GM12892 (cell line): ENCODE measurements around the gene PLXNB3.
"Not testable (repeated sequence)": the region's sequence is repeated elsewhere in the genome, so short reads cannot be mapped to it uniquely, and the experiment has no call there.

Source experiments
- DNase-seq: peaks from one replicate; pipeline ENCODE4 v3.0.0; 2011; ENCODE audit not compliant: insufficient read length
- FAIRE-seq: peaks from 2 replicates; lab custom pipeline; 2011; peaks lifted over from hg19 to GRCh38; lab: Jason Lieb, UNC
- POLR2A ChIP-seq: IDR thresholded peaks from 2 replicates; pipeline ENCODE4 v1.6.1; 2011; ENCODE audit warnings: low read depth, low read length, control low read depth
- POLR2AphosphoS5 ChIP-seq: IDR thresholded peaks from 2 replicates; pipeline ENCODE4 v1.6.1; 2011; ENCODE audit warnings: low read depth, low read length, control low read depth
- TAF1 ChIP-seq: IDR thresholded peaks from 2 replicates; pipeline ENCODE4 v1.6.1; 2011; ENCODE audit warnings: low read depth, mild to moderate bottlenecking, control low read depth, low read length, borderline replicate concordance

The PLXNB3 gene

GRCh38 chrX:153734871-153735270, 29.2 kb upstream of the PLXNB3 start:
- DNase-seq (no peak), FAIRE-seq (no peak)
- TF ChIP-seq POLR2AphosphoS5 (no peak), TAF1 (no peak)

DNA sequence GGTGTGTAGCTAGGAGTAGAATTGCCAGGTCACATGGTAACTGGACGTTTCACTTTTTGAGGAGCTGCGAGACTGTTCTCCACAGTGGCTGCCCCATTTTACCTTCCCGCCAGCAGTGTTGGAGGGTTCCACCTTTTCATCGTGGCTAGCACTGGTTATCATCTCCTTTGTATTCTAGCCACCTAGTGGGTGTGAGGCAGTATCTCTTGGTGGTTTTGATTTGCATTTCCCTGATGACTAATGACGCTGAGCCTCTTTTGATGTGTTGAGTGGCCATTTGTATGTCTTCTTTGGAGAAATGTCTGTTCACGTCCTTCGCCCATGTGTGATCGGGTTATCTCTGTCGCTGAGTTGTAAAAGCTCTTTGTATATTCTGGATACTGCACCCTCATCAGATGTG, 28.8 kb upstream of the PLXNB3 start:
- TF ChIP-seq POLR2AphosphoS5 (no peak), TAF1 (no peak), POLR2A (no peak)
- DNase-seq = no peak
- FAIRE-seq = no peak

GRCh38 chrX:153736071-153736820, 27.8 kb upstream of the PLXNB3 start:
- TF ChIP-seq POLR2AphosphoS5 (no peak), TAF1 (no peak), POLR2A (no peak)
- no peak for FAIRE-seq
- DNase-seq = no peak

DNA sequence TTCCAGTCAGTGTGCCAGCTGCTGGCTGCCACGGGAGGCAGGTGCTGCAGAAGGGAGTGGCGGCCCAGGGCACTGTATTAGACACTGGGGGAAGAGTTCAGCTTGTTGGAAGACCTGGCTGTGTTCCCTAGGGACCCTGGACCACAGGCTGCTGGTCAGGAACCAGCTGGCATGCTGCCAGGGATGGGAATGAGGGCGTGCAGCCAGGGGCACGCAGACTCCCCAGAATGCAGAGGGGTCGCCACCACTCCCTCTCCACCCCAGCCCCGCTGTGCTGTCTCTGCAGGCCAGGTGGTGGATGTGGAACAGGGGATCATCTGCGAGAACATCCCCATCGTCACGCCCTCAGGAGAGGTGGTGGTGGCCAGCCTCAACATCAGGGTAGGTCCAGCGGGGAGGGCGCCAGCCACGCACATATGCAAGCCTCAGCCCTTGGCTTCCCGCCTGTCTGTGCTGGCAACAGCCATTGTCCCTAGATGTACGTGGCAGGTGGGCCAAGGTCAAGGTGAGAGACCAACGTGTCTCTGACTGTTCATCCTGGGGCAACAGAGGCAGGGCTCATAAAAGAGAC, 27.1 kb upstream of the PLXNB3 start:
- FAIRE-seq = no peak

GRCh38 chrX:153738056-153738605, 25.9 kb upstream of the PLXNB3 start:
- no peak for TF ChIP-seq POLR2A
- DNase-seq (no peak), FAIRE-seq (no peak)

More for the DNA sequence above, 27.1 kb upstream of the PLXNB3 start:
- DNase-seq = no peak
- TF ChIP-seq POLR2A = no peak
- TF ChIP-seq TAF1 = no peak

GRCh38 chrX:153739754-153740486, 24.1 kb upstream of the PLXNB3 start:
- no peak for DNase-seq
- no peak for TF ChIP-seq POLR2AphosphoS5
- no peak for TF ChIP-seq TAF1
- TF ChIP-seq POLR2A = no peak
- FAIRE-seq = no peak

DNA sequence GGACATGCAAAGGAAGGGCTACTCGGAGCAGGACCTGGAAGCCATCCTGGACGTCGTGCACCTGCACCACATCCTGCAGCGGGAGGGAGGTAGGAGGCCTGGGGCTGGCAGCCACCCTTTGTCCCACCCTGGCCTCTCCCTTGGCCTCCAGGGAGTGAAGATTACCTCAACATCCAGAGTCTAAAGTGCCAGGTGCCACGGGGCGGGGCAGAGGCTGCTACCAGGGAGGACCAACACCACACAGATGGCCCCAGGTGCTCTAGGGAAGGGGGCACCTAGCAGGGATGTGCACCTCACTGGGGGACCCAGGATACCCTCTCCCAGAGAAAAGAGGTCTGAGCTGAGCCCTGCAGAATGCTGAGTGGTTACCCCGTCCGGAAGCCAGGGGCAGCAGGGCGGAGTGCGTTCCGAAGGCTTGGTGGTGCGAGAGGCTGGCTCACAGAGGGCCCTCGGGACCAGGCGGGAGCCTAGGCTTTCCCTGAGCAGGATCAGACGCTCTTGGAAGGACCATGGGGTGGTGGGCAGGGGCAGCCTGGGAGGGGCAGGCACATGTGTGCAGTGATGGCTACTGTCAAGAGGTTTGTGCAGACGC, 23.3 kb upstream of the PLXNB3 start:
- TF ChIP-seq POLR2A = no peak
- no peak for TF ChIP-seq TAF1
- no peak for TF ChIP-seq POLR2AphosphoS5
- FAIRE-seq (no peak), DNase-seq (no peak)

DNA sequence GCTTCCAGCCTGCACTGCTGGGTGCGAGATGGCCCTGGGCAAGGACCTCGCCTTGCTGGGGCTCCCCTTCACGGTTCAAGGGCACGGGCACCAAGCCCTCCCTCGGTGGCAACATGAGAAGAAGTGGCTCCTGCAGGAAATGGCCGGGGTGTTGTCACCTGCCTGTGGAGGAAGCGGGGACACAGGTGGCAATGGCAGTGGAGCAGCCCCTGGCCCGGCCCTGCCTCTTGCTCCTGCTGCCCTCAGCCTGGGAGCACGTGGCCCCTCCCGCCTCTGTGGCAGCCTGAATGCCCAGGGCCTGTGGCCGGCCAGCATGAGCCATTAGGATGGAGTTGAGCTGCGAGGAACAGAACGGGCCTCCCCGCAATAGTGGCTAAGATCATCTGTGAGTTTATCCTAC, 22.6 kb upstream of the PLXNB3 start:
- TF ChIP-seq TAF1 (no peak), POLR2AphosphoS5 (no peak), POLR2A (no peak)
- FAIRE-seq (no peak), DNase-seq (no peak)

DNA sequence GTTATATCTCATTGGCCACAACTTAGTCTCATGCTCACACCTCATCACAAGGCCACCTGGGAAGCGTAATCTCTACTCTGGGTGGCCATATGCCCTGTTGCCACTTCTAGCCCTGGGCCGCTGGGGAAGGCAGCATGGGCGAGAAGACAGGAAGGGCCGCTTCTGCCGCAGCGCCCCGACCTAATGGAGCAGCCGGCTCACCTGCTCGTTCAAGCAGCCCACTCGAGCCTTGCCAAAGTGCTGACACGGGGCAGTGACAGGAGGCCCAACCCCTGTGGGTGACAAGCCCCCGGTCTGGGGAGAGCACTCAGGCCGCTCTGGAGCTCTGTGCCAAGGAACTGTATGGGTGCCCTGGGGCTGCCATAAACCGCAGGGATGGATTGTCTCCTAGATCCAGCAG, 21.9 kb upstream of the PLXNB3 start:
- not testable (repeated sequence) for FAIRE-seq, DNase-seq

DNA sequence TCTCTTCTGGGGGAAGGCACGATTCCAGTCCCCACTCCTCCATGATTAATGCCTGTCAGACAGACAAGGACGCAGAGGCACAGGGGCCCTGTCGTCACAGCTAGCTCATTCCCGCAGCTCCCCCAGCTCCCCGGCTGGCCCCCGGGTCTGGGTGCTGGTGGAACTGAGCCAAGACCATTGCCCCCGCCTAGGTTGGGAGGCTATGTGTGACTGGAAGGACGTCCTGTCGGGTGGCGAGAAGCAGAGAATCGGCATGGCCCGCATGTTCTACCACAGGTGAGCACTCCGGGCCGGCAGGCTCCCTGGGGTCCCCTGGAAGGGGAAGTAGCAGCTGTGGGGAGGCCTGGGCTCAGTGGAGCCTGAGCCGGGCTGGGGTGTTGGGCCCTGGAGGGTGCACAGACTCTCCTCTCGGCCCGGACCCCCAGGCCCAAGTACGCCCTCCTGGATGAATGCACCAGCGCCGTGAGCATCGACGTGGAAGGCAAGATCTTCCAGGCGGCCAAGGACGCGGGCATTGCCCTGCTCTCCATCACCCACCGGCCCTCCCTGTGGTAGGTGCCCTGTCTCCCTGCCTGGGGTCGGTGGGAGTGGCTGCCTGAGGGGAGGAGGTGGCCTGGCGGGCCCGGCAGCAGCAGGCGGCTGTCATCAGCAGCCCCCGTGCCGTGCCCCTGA, 21.1 kb upstream of the PLXNB3 start:
- DNase-seq, FAIRE-seq: not testable (repeated sequence)

GRCh38 chrX:153743468-153744209, 20.4 kb upstream of the PLXNB3 start:
- not testable (repeated sequence) for FAIRE-seq, DNase-seq
